Glomerular endothelial cell (primary cell): Measurements from ENCODE around the gene PCDHAC1. TPM values are rescaled to one million over a fixed set of nuclear protein-coding genes. Genes with fewer than 3 reads are reported as not detected.

Source experiments
- DNase-seq: peaks from one replicate; pipeline ENCODE4 v3.0.0-alpha.2; 2011; ENCODE audit warnings: low read depth, low spot score; ENCODE audit errors: extremely low read depth
- total RNA-seq: library from RNA; depleted of rRNA; stranded (reverse); fragments of >200 nt; gene quantifications from 2 replicates; pipeline ENCODE4 v1.2.3, GENCODE V29; 2015

PCDHAC1 gene
- total RNA-seq, 1 donor from 2014 or later = 0.06 TPM

DNA sequence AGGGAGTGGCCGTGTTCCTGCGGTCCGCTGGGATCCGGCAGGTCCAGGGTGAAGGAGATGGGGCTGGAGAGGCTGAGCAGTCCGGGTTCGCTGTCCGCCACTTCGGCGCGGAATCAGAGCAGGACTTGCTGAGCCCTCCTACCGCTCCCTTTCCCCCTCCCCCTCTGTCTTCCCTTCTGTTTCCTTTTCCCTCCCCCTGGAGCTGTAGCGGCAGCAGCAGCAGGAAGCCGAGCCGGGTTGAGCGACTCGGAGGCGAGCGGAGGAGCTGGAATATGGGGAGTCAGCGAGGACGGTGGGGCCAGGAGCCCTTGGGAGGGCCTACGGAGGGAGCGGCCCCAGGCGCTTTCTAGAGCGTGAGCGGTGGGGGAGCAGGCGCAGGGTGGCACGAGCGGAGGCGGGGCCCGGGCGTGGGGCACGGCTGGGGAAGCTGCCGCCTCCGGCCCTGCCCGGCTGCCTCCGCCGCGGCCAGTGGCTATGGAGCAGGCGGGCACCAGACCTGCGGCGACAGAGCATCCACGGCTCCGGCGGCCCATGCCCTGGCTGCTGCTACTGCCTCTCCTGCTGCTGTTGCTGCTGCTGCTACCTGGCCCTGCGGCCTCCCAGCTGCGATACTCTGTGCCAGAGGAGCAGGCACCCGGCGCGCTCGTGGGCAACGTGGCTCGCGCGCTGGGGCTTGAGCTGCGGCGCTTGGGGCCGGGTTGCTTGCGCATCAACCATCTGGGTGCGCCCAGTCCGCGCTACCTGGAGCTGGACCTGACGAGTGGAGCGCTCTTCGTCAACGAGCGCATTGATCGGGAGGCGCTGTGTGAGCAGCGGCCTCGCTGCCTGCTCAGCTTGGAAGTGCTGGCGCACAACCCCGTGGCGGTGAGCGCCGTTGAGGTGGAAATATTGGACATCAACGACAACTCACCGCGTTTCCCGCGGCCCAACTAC lies 40.5 kb downstream of the PCDHAC1 start, which contains the start of gene PCDHAC2:
Gene PCDHAC2, plus strand, starts transcription at position 184 of the 933 bp plus-strand sequence. Its CDS starts 291 bp downstream, at position 475.
- DNase-seq = no peak

DNA sequence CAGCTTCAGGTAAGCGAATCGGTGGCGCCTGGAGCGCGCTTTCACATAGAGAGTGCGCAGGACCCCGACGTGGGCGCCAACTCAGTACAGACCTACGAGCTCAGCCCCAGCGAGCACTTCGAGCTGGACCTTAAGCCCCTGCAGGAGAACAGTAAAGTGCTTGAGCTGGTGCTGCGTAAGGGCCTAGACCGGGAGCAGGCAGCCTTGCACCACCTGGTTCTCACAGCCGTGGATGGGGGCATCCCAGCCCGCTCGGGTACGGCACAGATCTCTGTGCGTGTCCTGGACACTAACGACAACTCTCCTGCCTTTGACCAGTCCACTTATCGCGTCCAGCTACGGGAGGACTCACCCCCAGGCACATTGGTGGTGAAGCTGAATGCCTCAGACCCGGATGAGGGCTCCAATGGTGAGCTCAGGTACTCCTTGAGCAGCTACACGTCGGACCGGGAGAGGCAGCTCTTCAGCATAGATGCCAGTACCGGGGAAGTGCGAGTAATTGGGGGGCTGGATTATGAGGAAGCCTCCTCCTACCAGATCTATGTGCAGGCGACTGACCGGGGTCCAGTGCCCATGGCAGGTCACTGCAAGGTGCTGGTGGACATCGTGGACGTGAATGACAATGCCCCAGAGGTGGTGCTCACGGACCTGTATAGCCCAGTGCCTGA lies 41.3 kb downstream of the PCDHAC1 start:
- DNase-seq = no peak

DNA sequence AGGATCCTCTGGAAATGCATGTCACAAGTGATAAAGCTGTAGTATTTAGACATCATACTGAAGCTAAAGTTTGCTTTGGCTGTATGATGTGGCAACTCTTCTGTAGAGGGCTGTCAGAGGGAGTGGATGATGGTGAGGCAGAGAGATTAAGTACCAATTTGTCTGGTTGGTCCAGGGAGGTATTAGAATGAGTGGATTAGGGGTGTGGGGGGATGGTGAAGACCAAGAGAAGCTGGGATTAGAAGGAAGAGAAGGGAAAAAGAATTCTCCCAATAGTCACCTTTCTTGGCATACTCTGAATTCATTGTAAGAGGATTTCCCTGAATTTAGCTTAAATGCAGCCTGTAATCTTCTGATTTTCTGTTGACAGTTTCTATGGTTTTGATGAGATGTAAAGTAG lies 43.8 kb downstream of the PCDHAC1 start:
- DNase-seq = no peak

DNA sequence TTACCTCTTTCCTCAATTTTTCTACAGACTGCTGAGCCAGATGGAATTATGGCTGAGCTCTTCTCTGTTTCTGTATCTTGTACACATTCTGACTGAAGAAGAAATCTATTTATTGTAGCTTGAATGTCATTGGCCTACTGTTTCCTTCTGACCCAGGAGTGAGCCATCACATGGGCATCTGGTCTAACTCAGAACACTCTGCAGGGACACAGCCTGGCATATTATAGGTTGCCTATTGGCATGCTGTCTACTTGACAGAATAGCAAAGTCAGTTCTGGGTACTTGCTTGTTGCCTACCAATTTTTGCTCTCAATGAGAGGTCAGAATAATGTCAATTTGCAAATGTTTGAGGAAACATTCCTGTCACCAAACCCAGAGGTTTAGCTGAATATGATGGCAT lies 47.5 kb downstream of the PCDHAC1 start:
- DNase-seq = no peak

DNA sequence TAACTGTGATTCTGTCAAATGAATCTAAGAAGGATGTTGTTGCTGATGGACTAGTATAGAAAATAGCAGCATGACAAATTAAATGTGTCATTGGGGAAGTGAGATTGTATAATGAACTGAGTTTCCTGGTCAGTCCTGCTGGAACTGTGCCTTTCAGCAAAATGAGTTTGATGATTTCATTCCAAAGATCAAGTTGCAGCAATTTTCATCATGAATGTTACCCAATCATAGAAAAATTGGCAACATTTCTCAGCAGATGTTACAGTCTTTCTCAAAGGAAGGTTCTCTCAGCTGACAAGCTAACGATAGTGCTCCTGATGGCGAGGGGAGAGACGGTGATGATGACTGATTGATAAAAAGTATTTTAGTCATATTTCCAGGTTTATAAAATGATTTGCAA lies 50.9 kb downstream of the PCDHAC1 start:
- no peak for DNase-seq

DNA sequence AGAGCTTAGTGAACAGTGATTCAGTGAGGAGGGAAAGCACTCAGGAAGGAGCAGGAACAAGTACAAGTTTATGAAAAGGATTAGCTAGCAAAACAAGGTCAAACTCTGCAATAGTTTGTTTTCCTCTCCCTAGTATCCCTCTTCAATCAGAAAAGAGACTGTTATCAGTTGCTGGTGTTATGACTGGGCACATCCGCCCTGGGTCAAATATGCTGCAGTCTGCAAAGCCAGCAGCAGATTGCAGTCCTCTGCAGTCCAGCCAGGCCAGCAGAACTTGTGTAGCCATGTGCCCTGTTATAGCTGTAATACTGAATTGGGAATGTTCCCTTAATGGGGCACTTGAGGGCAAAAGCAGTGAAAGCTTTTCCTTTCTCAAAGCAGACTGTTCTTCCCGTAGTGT lies 52.2 kb downstream of the PCDHAC1 start:
- no peak for DNase-seq

DNA sequence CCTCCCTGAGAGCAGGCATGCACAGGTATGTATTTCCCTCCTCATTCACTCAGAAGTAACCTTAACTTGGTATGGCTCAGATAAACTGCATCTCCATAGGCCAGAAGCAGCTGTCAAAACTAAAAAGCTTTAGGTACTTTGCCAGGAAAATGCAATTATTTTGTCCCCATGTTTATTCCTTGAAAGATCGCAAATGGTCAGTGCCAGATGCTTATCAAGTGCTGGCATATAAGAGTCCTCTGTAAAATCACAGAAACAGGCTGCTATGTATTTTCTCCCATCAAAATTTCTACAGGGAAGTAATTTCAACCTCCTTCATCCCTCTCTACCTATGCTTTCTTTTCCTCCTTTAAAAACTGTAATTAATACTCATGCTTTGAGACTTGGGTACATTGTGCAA lies 52.9 kb downstream of the PCDHAC1 start:
- DNase-seq = no peak

Other genes starting within 250 kb of the PCDHAC1 start
- gene HARS1, start 234.9 kb upstream of the PCDHAC1 start, total RNA-seq = 76.7 and 101 TPM in 2 replicates
- 28.4 and 32.1 TPM in 2 replicates for gene HARS2, start 234.8 kb upstream of the PCDHAC1 start, total RNA-seq
- 21.1 and 24.3 TPM in 2 replicates for gene ZMAT2, start 225.9 kb upstream of the PCDHAC1 start, total RNA-seq
- 0.06 TPM in 1 of 2 replicates, not detected in the other for gene PCDHA1, start 140.2 kb upstream of the PCDHAC1 start, total RNA-seq
- gene PCDHA2, start 131.4 kb upstream of the PCDHAC1 start, total RNA-seq = 0.15 TPM in 1 of 2 replicates, not detected in the other
- 0.05 and 0.35 TPM in 2 replicates for gene PCDHA3, start 125.2 kb upstream of the PCDHAC1 start, total RNA-seq
- 0.29 TPM in 1 of 2 replicates, not detected in the other for gene PCDHA4, start 119.2 kb upstream of the PCDHAC1 start, total RNA-seq
- gene PCDHA5, start 104.7 kb upstream of the PCDHAC1 start, total RNA-seq = 0.18 TPM in 1 of 2 replicates, not detected in the other
- 0.23 and 0.58 TPM in 2 replicates for gene PCDHA6, start 98.3 kb upstream of the PCDHAC1 start, total RNA-seq
- 0.05 and 0.64 TPM in 2 replicates for gene PCDHA7, start 92.0 kb upstream of the PCDHAC1 start, total RNA-seq
- gene PCDHA8, start 85.1 kb upstream of the PCDHAC1 start, total RNA-seq = 0.18 TPM in 1 of 2 replicates, not detected in the other
- gene PCDHA9, start 77.9 kb upstream of the PCDHAC1 start, total RNA-seq = 0.06 and 0.19 TPM in 2 replicates
- gene PCDHA10, start 70.4 kb upstream of the PCDHAC1 start, total RNA-seq = under 0.01 and 0.47 TPM in 2 replicates
- gene PCDHA11, start 57.3 kb upstream of the PCDHAC1 start, total RNA-seq = 0.23 TPM in 1 of 2 replicates, not detected in the other
- gene PCDHA12, start 51.0 kb upstream of the PCDHAC1 start, total RNA-seq = not detected in 2 replicates
- 0.10 and 0.12 TPM in 2 replicates for gene PCDHA13, start 44.2 kb upstream of the PCDHAC1 start, total RNA-seq
- gene PCDHAC2, start 40.2 kb downstream of the PCDHAC1 start, total RNA-seq = not detected in 2 replicates
- not detected in 2 replicates for gene PCDHB1, start 125.1 kb downstream of the PCDHAC1 start, total RNA-seq
- 0.12 and 0.15 TPM in 2 replicates for gene PCDHB2, start 168.3 kb downstream of the PCDHAC1 start, total RNA-seq
- gene PCDHB3, start 174.2 kb downstream of the PCDHAC1 start, total RNA-seq = 0.23 and 0.58 TPM in 2 replicates
- gene PCDHB4, start 195.5 kb downstream of the PCDHAC1 start, total RNA-seq = 0.10 and 0.53 TPM in 2 replicates
- 2.5 and 4.1 TPM in 2 replicates for gene PCDHB5, start 208.9 kb downstream of the PCDHAC1 start, total RNA-seq
- 0.05 and 0.06 TPM in 2 replicates for gene PCDHB6, start 223.8 kb downstream of the PCDHAC1 start, total RNA-seq
- 1.6 and 2.4 TPM in 2 replicates for gene PCDHB7, start 246.3 kb downstream of the PCDHAC1 start, total RNA-seq